Mesendoderm (in vitro differentiated cells): Measurements from ENCODE around the gene ZNF764.
A peak's percentile ranks its signal among the peaks of the same experiment; 100 is the strongest.

ENCODE experiments used
- DNase-seq: peaks from one replicate; pipeline ENCODE4 v3.0.0; 2013
- H2AK5ac ChIP-seq: 2 replicates; pipeline ENCODE4 v1.6.1; 2013; ENCODE audit warnings: low read length, inconsistent platforms
- H2BK120ac ChIP-seq: 2 replicates; pipeline ENCODE4 v1.6.1; 2013; ENCODE audit warnings: low read depth, mild to moderate bottlenecking, low read length, moderate library complexity, mixed read lengths
- H2BK15ac ChIP-seq: replicated peaks from 2 replicates; pipeline ENCODE4 v1.6.1; 2013; ENCODE audit warnings: low read depth, mild to moderate bottlenecking, moderate library complexity
- H2BK5ac ChIP-seq: 2 replicates; pipeline ENCODE4 v1.6.1; 2013; ENCODE audit warnings: low read length, inconsistent platforms
- H3K18ac ChIP-seq: 2 replicates; pipeline ENCODE4 v1.6.1; 2013; ENCODE audit warnings: mild to moderate bottlenecking, low read length, mixed read lengths
- H3K23ac ChIP-seq: one replicate; pipeline ENCODE4 v1.6.1; 2013; ENCODE audit warnings: low read length
- H3K27ac ChIP-seq: 2 replicates; pipeline ENCODE4 v1.5.1; 2013; ENCODE audit warnings: low read depth, mild to moderate bottlenecking, inconsistent platforms, low read length, moderate library complexity
- H3K27me3 ChIP-seq: 2 replicates; pipeline ENCODE4 v1.6.1; 2013; ENCODE audit warnings: low read length, control low read depth, mild to moderate bottlenecking, inconsistent platforms; ENCODE audit not compliant: insufficient read depth, poor library complexity
- H3K36me3 ChIP-seq: 2 replicates; pipeline ENCODE4 v1.6.1; 2013; ENCODE audit warnings: low read length, inconsistent platforms; ENCODE audit not compliant: control insufficient read depth, insufficient read depth
- H3K4ac ChIP-seq: one replicate; pipeline ENCODE4 v1.6.1; 2013; ENCODE audit warnings: low read depth, mild to moderate bottlenecking, low read length, moderate library complexity
- H3K4me1 ChIP-seq: 2 replicates; pipeline ENCODE4 v1.6.1; 2013; ENCODE audit warnings: low read depth, low read length, inconsistent platforms; ENCODE audit not compliant: control insufficient read depth
- H3K4me2 ChIP-seq: 2 replicates; pipeline ENCODE4 v1.6.1; 2013; ENCODE audit warnings: low read length
- H3K4me3 ChIP-seq: 2 replicates; pipeline ENCODE4 v1.5.1; 2013; ENCODE audit warnings: mild to moderate bottlenecking, low read length
- H3K56ac ChIP-seq: one replicate; pipeline ENCODE4 v1.6.1; 2013; ENCODE audit warnings: low read length
- H3K79me1 ChIP-seq: 2 replicates; pipeline ENCODE4 v1.6.1; 2013; ENCODE audit warnings: low read length, inconsistent platforms
- H3K79me2 ChIP-seq: 2 replicates; pipeline ENCODE4 v1.6.1; 2013; ENCODE audit warnings: mild to moderate bottlenecking, low read length; ENCODE audit not compliant: control insufficient read depth, insufficient read depth
- H3K9ac ChIP-seq: 2 replicates; pipeline ENCODE4 v1.6.1; 2013; ENCODE audit warnings: low read length, inconsistent platforms
- H4K5ac ChIP-seq: one replicate; pipeline ENCODE4 v1.6.1; 2013; ENCODE audit warnings: low read length
- H4K8ac ChIP-seq: one replicate; pipeline ENCODE4 v1.6.1; 2013; ENCODE audit warnings: low read depth, mild to moderate bottlenecking, control low read depth, low read length, moderate library complexity
- WGBS: extraction: QIAGEN DNeasy Blood & Tissue Kit; methylation state at CpG from one replicate; pipeline ENCODE4 v1.1.7; 2013; ENCODE audit warnings: low lambda C conversion rate, missing lambda C conversion rate; ENCODE audit not compliant: insufficient coverage; ENCODE audit errors: extremely low coverage; 5-methylcytosine and 5-hydroxymethylcytosine counted together

Gene ZNF764

DNA sequence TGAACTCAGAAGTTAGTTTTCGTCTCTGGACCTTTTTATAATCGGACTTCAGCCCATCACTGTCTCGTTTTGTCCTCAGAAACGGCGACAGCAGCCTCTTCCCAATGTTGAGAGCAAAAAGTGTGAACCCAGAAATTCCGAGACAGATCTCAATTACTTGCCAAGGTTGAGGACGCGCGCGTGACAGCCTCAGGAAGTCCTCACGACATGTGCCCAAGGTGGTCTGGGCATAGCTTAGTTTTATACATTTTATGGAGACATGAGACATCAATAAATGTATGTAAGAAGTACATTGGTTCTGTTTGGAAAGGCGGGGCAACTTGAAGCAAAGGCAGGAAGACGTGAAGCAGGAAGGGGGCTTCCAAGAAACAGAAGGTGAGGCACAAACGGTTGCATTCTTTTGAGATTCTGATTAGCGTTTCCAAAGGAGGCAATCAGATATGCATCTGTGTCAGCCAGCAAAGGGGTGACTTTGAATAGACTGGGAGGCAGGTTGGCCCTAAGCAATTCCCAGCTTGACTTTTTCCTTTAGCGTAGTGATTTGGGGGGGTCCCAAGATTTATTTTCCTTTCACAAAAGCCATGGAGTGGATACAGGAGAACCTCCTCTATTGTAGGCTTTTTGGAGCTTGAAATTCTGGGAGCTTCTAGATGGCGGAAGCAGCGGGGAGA lies 22.9 kb downstream of the ZNF764 start:
- Histone ChIP-seq H3K4me2 (peak overlapping the region; percentile 90), H4K8ac (no peak overlapping the region), H2BK15ac (no peak overlapping the region), H3K4me1 (no peaks in the 10 kb centered on the region), H3K18ac (peak overlapping the region; percentile 93), H3K27me3 (no peaks in the 10 kb centered on the region), H3K36me3 (no peaks in the 10 kb centered on the region), H2BK5ac (peak overlapping the region; percentile 96), H3K9ac (peak overlapping the region; percentile 81), H3K4me3 (peak overlapping the region; percentile 70), H3K56ac (peak overlapping the region; percentile 99), H4K5ac (peak overlapping the region; percentile 93), H3K27ac (peak overlapping the region; percentile 85), H3K23ac (peak overlapping the region; percentile 48), H2AK5ac (peak overlapping the region; percentile 83), H3K79me1 (peaks cover 2% of the 10 kb centered on the region), H3K4ac (peak overlapping the region; percentile 78), H2BK120ac (no peak overlapping the region), H3K79me2 (no peaks in the 10 kb centered on the region)
- peak; percentile 78 for DNase-seq
- WGBS = no CpG with 5 or more reads among the region's 18 CpGs

DNA sequence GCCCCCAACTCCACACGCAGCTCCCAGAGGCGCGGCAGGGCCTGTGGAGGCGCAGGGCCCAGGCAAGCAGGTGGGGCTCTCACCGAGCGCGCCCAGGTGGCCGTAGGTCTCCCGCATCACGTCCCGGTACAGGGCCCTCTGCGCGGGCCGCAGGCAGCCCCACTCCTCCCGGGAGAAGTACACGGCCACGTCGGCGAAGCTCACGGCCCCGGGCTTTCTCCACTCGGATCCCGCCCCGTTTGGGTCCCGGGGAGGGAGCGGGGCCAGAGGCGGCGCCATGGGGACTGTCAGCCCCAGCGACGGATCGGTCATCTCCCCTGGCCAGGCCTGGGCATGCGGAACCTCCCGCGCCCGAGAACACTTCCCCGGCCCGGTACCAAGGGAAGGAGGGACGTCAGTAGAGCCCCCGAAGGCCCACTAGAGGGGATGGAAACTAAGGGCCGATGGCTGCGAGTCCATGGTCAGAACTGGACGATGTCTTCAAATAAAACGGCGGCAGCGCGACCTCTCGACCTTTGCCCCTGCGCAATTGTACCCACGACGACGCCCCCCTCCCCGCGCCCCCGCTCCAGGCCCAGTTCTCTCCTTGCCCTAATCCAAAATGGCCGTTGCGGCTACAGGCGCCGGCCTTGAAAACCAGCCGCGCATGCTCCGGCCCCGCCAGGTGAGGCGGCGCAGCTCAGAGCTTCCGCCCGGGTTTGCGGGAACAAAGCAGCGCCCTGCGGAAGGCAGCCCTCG lies 23.6 kb downstream of the ZNF764 start, which contains the start of gene ZNF747:
Gene ZNF747, minus strand, starts transcription at position 491 of the 738 bp plus-strand sequence. Its CDS starts 179 bp downstream, at position 312.
- no peak within 1 kb of the TSS for H2BK15ac ChIP-seq
- no peaks in the 10 kb centered on the region for H3K4me1 ChIP-seq
- H3K18ac ChIP-seq = peak within 1 kb of the TSS; percentile 93
- peak within 1 kb of the TSS; percentile 83 for H4K8ac ChIP-seq
- peak within 1 kb of the TSS; percentile 83 for H2AK5ac ChIP-seq
- no peaks in the 10 kb centered on the region for H3K79me2 ChIP-seq
- no peaks in the 10 kb centered on the region for H3K27me3 ChIP-seq
- DNase-seq = peak; percentile 94
- H3K27ac ChIP-seq = peak within 1 kb of the TSS; percentile 85
- H3K4me3 ChIP-seq = peak within 1 kb of the TSS; percentile 72
- peak within 1 kb of the TSS; percentile 93 for H3K9ac ChIP-seq
- peak within 1 kb of the TSS; percentile 90 for H3K4me2 ChIP-seq
- peak within 1 kb of the TSS; percentile 96 for H2BK5ac ChIP-seq
- peak within 1 kb of the TSS; percentile 98 for H3K4ac ChIP-seq
- H3K79me1 ChIP-seq = peaks cover 2% of the 10 kb centered on the region
- H3K36me3 ChIP-seq = no peaks in the 10 kb centered on the region
- H2BK120ac ChIP-seq = peak within 1 kb of the TSS; percentile 75
- peak within 1 kb of the TSS; percentile 89 for H3K23ac ChIP-seq
- WGBS = no CpG with 5 or more reads among the region's 70 CpGs
- peak within 1 kb of the TSS; percentile 93 for H4K5ac ChIP-seq
- H3K56ac ChIP-seq = peak within 1 kb of the TSS; percentile 99

DNA sequence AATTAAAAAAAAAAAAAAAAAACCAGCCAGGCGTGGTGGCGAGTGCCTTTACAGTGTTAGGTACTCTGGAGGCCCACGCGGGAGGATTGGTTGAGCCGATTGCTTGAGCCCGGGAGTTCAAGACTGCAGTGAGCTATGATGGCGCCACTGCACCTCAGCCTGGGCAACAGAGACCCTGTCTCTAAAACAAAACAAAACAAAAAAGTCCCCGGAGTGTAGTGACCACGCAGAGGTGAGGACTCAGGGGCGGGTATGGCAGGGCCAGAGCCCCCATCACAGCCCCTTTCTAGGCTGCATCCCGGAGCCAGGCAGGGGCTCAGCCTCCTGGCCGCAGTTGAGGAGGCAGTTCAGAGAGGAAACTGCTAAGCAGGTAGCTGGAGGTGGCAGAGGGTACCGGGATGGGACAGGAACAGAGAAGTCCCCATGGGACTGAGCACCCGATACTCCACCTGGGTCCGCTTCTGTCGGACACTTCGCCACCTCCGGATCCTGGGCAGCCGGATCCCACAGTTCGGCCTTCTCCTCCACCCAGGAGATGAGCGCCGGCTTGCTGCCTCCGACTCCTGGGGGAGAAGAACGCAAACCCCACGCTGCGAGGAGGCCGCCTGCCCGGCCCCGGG lies 24.3 kb downstream of the ZNF764 start:
- peak overlapping the region; percentile 98 for H3K4ac ChIP-seq
- DNase-seq = no peak
- H4K5ac ChIP-seq = no peak overlapping the region
- H2BK120ac ChIP-seq = peak overlapping the region; percentile 75
- H3K56ac ChIP-seq = peak overlapping the region; percentile 96
- H2AK5ac ChIP-seq = no peak overlapping the region
- H3K18ac ChIP-seq = peak overlapping the region; percentile 81
- peak overlapping the region; percentile 93 for H3K9ac ChIP-seq
- H3K36me3 ChIP-seq = no peaks in the 10 kb centered on the region
- peak overlapping the region; percentile 79 for H3K4me2 ChIP-seq
- H3K79me1 ChIP-seq = peaks cover 2% of the 10 kb centered on the region
- no peak overlapping the region for H4K8ac ChIP-seq
- no peaks in the 10 kb centered on the region for H3K27me3 ChIP-seq
- H2BK5ac ChIP-seq = no peak overlapping the region
- WGBS = no CpG with 5 or more reads among the region's 29 CpGs
- H2BK15ac ChIP-seq = no peak overlapping the region
- H3K4me3 ChIP-seq = peak overlapping the region; percentile 72
- H3K27ac ChIP-seq = peak overlapping the region; percentile 71
- H3K23ac ChIP-seq = peak overlapping the region; percentile 89
- H3K4me1 ChIP-seq = no peaks in the 10 kb centered on the region
- no peaks in the 10 kb centered on the region for H3K79me2 ChIP-seq

DNA sequence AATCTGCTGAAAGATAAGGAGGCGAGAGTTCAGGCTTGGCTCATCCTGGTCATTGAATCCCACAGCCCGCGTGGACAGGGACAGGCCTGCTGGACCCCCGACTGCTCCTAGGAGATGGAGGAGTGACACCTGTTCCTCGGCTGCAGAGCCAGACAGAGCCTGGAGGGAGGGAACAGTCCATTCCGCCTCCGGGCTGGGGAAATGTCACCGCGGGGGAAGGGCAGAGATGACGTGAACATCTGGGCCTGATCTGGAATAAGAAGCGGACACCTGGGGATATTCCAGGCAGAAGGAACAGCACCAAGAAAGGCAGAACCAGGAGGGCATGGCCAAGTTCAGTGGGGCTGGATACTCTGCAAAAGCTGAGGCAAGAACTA lies 25.0 kb downstream of the ZNF764 start:
- Histone ChIP-seq H3K27me3 (no peaks in the 10 kb centered on the region), H3K27ac (no peak overlapping the region), H2BK120ac (no peak overlapping the region), H3K4ac (no peak overlapping the region), H3K9ac (no peak overlapping the region), H2BK15ac (no peak overlapping the region), H3K4me3 (no peak overlapping the region), H3K18ac (no peak overlapping the region), H3K4me2 (no peak overlapping the region), H3K56ac (no peak overlapping the region), H3K79me1 (peaks cover 2% of the 10 kb centered on the region), H2AK5ac (no peak overlapping the region), H4K5ac (no peak overlapping the region), H4K8ac (no peak overlapping the region), H3K36me3 (no peaks in the 10 kb centered on the region), H2BK5ac (no peak overlapping the region), H3K23ac (no peak overlapping the region), H3K4me1 (no peaks in the 10 kb centered on the region), H3K79me2 (no peaks in the 10 kb centered on the region)
- no peak for DNase-seq
- no CpG with 5 or more reads among the region's 11 CpGs for WGBS

DNA sequence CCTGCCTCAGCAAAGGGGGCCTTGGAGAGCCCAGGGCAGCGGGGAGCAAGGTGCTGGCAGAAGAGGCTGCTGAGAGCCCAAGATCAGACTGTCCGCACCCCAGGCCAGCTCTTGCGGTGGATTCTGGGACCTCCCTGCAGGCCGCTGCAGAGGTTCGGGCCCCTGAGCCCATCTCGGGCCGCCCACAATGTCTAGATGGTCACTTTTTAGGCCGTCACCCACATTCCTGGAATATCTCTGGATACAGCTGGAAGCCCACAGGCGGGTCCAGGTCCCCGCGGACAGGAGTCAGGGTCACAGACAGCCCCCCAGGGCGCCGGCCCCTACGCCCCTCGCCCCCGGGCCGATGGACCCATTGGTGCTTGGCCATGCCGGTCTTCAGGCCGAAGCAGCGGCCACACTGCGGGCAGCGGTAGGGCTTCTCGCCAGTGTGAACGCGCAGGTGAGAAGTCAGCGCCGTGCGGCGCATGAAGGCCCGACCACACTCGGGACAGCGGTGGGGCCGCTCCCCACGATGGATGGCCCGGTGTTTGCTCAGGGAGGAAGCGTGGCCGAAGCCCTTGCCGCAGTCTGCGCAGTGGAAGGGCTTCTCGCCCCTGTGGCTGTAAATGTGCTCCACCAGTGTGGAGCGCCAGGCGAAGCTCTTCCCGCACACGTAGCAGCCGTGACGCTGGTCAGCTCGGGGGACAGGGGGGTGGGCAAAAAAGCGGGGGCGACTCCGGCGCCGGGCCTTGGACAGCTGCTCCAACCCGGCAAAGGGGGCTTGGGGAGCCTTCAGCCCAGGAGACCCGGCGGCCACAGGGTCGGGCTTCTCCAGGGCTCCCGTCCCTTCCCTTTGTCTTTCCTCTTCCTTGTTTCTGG lies 25.7 kb downstream of the ZNF764 start:
- Histone ChIP-seq H3K36me3 (no peaks in the 10 kb centered on the region), H3K4me3 (no peak overlapping the region), H3K4me2 (no peak overlapping the region), H3K79me1 (peaks cover 2% of the 10 kb centered on the region), H3K56ac (peak overlapping the region; percentile 34), H2BK120ac (no peak overlapping the region), H3K79me2 (no peaks in the 10 kb centered on the region), H3K27me3 (no peaks in the 10 kb centered on the region), H3K4me1 (peaks cover 5% of the 10 kb centered on the region), H2BK5ac (no peak overlapping the region), H2AK5ac (no peak overlapping the region), H4K5ac (no peak overlapping the region), H2BK15ac (no peak overlapping the region), H3K9ac (no peak overlapping the region), H4K8ac (no peak overlapping the region), H3K18ac (no peak overlapping the region), H3K27ac (no peak overlapping the region), H3K23ac (no peak overlapping the region), H3K4ac (no peak overlapping the region)
- no peak for DNase-seq
- WGBS = no CpG with 5 or more reads among the region's 57 CpGs
